Measurements from ENCODE around the gene TRAPPC5. TPM values are rescaled to one million over a fixed set of nuclear protein-coding genes. Genes with fewer than 3 reads are reported as not detected.

TRAPPC5 gene
- total RNA-seq, 1 experiment from 2014 or later = 124 TPM

DNA sequence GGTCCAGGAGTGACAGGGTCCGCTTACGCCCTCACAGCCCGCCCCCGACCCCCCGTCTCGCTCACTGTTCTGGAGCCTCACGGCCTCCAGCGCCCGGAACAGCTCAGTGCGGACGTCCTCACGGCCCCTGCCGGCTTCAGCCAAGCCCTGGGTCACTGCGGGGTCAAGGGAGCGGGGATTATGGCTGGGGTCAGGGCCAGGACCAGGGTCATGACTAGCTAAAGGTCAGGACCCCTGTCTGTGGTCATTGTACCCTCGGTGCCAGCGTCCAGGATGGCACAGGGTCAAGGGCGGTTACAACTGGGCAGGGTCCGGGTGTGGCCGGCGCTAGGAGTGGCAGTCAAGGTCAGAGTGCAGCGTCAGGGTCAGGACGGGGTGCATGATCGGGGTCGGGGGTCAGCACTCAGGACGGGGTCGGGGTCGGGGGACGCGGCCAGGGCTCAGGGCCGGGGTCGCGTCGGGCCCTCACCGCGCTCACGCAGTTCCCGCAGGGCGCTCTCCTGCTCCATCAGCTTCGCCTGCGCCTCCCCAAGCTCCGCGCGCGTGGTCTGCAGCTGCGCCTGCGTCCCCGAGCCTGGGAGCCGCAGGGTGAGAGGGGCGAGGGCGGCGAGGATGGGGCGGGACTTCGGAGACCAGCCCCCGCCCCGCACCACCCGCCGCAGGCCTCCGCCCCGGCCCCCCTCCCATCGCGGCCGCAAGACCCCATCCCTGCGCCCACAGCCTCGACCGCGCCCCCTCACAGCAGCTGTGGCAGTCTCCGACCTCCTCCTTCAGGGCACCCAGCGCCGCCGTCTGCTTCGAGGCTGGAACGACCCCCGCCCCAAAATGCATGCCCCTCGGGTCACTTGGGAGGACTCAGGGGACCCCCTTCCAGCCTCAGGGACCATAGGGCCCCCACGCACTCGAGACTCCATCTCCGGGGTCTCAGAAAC is 49.9 kb downstream of the TRAPPC5 start:
- POLR2A ChIA-PET = no interaction called here
- CTCF ChIA-PET = interaction anchor here (0.6 to 2.9 kb wide), 4 partner anchors 50 to 162 kb away, joined by 3 to 14 read pairs (median 4); partner anchors contain the start of gene TRAPPC5
- ATAC-seq (peak; percentile 35), DNase-seq (ENCODE audit: low spot score) (peak; percentile 29)
- Mint-ChIP-seq H3K36me3 (no peaks in the 10 kb centered on the region), H3K4me1 (peaks cover 13% of the 10 kb centered on the region), H3K27ac (no peak overlapping the region), H3K9me3 (no peaks in the 10 kb centered on the region), H3K4me3 (peak overlapping the region; percentile 80), H3K27me3 (ENCODE audit: low read depth) (peaks cover 84% of the 10 kb centered on the region)
- no peak for TF ChIP-seq NR3C1 (CRISPR knock-in tag; conservative IDR thresholded peaks at IDR 0.05; ENCODE audit: low read depth)
- no peak for TF ChIP-seq ZNF263 (CRISPR knock-in tag; IDR thresholded peaks at IDR 0.05; ENCODE audit: low read depth)
- TF ChIP-seq, protein P1, sequence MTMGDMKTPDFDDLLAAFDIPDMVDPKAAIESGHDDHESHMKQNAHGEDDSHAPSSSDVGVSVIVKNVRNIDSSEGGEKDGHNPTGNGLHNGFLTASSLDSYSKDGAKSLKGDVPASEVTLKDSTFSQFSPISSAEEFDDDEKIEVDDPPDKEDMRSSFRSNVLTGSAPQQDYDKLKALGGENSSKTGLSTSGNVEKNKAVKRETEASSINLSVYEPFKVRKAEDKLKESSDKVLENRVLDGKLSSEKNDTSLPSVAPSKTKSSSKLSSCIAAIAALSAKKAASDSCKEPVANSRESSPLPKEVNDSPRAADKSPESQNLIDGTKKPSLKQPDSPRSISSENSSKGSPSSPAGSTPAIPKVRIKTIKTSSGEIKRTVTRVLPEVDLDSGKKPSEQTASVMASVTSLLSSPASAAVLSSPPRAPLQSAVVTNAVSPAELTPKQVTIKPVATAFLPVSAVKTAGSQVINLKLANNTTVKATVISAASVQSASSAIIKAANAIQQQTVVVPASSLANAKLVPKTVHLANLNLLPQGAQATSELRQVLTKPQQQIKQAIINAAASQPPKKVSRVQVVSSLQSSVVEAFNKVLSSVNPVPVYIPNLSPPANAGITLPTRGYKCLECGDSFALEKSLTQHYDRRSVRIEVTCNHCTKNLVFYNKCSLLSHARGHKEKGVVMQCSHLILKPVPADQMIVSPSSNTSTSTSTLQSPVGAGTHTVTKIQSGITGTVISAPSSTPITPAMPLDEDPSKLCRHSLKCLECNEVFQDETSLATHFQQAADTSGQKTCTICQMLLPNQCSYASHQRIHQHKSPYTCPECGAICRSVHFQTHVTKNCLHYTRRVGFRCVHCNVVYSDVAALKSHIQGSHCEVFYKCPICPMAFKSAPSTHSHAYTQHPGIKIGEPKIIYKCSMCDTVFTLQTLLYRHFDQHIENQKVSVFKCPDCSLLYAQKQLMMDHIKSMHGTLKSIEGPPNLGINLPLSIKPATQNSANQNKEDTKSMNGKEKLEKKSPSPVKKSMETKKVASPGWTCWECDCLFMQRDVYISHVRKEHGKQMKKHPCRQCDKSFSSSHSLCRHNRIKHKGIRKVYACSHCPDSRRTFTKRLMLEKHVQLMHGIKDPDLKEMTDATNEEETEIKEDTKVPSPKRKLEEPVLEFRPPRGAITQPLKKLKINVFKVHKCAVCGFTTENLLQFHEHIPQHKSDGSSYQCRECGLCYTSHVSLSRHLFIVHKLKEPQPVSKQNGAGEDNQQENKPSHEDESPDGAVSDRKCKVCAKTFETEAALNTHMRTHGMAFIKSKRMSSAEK (CRISPR knock-in tag; IDR thresholded peaks at IDR 0.05; ENCODE audit: borderline replicate concordance) = no peak
- TF ChIP-seq, protein P2, sequence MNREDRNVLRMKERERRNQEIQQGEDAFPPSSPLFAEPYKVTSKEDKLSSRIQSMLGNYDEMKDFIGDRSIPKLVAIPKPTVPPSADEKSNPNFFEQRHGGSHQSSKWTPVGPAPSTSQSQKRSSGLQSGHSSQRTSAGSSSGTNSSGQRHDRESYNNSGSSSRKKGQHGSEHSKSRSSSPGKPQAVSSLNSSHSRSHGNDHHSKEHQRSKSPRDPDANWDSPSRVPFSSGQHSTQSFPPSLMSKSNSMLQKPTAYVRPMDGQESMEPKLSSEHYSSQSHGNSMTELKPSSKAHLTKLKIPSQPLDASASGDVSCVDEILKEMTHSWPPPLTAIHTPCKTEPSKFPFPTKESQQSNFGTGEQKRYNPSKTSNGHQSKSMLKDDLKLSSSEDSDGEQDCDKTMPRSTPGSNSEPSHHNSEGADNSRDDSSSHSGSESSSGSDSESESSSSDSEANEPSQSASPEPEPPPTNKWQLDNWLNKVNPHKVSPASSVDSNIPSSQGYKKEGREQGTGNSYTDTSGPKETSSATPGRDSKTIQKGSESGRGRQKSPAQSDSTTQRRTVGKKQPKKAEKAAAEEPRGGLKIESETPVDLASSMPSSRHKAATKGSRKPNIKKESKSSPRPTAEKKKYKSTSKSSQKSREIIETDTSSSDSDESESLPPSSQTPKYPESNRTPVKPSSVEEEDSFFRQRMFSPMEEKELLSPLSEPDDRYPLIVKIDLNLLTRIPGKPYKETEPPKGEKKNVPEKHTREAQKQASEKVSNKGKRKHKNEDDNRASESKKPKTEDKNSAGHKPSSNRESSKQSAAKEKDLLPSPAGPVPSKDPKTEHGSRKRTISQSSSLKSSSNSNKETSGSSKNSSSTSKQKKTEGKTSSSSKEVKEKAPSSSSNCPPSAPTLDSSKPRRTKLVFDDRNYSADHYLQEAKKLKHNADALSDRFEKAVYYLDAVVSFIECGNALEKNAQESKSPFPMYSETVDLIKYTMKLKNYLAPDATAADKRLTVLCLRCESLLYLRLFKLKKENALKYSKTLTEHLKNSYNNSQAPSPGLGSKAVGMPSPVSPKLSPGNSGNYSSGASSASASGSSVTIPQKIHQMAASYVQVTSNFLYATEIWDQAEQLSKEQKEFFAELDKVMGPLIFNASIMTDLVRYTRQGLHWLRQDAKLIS (CRISPR knock-in tag; IDR thresholded peaks at IDR 0.05; ENCODE audit: borderline replicate concordance) = no peak
- no peak for TF ChIP-seq NR1H2 (CRISPR knock-in tag; IDR thresholded peaks at IDR 0.05)
- TF ChIP-seq, protein P3, sequence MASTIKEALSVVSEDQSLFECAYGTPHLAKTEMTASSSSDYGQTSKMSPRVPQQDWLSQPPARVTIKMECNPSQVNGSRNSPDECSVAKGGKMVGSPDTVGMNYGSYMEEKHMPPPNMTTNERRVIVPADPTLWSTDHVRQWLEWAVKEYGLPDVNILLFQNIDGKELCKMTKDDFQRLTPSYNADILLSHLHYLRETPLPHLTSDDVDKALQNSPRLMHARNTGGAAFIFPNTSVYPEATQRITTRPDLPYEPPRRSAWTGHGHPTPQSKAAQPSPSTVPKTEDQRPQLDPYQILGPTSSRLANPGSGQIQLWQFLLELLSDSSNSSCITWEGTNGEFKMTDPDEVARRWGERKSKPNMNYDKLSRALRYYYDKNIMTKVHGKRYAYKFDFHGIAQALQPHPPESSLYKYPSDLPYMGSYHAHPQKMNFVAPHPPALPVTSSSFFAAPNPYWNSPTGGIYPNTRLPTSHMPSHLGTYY (CRISPR knock-in tag; IDR thresholded peaks at IDR 0.05) = no peak
- no peak for TF ChIP-seq GABPB1 (CRISPR knock-in tag; IDR thresholded peaks at IDR 0.05)

DNA sequence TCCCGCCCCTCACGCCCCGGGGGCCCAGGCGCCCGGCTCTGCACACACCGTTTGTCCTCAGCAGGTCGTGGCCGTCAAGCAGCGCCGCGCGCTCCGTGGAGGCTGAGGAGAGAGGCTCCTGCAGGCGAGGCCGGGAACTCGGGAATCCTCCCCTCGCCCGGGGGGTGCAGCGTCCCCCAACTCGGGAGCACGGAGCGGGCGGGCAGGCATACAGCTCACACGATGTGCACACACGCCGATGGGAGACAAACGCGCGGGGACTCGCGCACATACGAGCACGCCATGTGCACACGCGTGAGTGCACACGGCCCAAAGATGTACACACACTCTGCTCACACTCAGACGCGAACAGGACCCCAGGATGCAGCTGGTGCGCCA is 50.6 kb downstream of the TRAPPC5 start:
- Mint-ChIP-seq H3K27ac (no peak overlapping the region), H3K4me3 (peak overlapping the region; percentile 32; the same call in 1 of the 2 replicates), H3K9me3 (no peaks in the 10 kb centered on the region), H3K27me3 (ENCODE audit: low read depth) (peaks cover 84% of the 10 kb centered on the region), H3K36me3 (no peaks in the 10 kb centered on the region), H3K4me1 (peaks cover 13% of the 10 kb centered on the region)
- ChIA-PET POLR2A (no interaction called here), CTCF (interaction anchor here (1.8 to 2.9 kb wide), 2 partner anchors 50 to 68 kb away, joined by 6 to 14 read pairs; partner anchors contain the start of gene TRAPPC5)
- no peak for DNase-seq (ENCODE audit: low spot score)
- ATAC-seq = no peak
- TF ChIP-seq, protein P4, sequence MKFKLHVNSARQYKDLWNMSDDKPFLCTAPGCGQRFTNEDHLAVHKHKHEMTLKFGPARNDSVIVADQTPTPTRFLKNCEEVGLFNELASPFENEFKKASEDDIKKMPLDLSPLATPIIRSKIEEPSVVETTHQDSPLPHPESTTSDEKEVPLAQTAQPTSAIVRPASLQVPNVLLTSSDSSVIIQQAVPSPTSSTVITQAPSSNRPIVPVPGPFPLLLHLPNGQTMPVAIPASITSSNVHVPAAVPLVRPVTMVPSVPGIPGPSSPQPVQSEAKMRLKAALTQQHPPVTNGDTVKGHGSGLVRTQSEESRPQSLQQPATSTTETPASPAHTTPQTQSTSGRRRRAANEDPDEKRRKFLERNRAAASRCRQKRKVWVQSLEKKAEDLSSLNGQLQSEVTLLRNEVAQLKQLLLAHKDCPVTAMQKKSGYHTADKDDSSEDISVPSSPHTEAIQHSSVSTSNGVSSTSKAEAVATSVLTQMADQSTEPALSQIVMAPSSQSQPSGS (CRISPR knock-in tag; IDR thresholded peaks at IDR 0.05; ENCODE audit: borderline replicate concordance, low read depth) = no peak
- TF ChIP-seq TEAD1 (CRISPR knock-in tag; IDR thresholded peaks at IDR 0.05) = no peak
- TF ChIP-seq, protein P5, sequence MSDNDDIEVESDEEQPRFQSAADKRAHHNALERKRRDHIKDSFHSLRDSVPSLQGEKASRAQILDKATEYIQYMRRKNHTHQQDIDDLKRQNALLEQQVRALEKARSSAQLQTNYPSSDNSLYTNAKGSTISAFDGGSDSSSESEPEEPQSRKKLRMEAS (CRISPR knock-in tag; IDR thresholded peaks at IDR 0.05) = no peak
- TF ChIP-seq NFE2L1 (CRISPR knock-in tag; IDR thresholded peaks at IDR 0.05) = no peak
- TF ChIP-seq, protein P6, sequence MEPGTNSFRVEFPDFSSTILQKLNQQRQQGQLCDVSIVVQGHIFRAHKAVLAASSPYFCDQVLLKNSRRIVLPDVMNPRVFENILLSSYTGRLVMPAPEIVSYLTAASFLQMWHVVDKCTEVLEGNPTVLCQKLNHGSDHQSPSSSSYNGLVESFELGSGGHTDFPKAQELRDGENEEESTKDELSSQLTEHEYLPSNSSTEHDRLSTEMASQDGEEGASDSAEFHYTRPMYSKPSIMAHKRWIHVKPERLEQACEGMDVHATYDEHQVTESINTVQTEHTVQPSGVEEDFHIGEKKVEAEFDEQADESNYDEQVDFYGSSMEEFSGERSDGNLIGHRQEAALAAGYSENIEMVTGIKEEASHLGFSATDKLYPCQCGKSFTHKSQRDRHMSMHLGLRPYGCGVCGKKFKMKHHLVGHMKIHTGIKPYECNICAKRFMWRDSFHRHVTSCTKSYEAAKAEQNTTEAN (CRISPR knock-in tag; IDR thresholded peaks at IDR 0.05) = no peak
- TF ChIP-seq, protein P1 (CRISPR knock-in tag; IDR thresholded peaks at IDR 0.05; ENCODE audit: borderline replicate concordance) = no peak
- TF ChIP-seq JAZF1 (CRISPR knock-in tag; IDR thresholded peaks at IDR 0.05) = no peak
- TF ChIP-seq FOXJ3 (CRISPR knock-in tag; IDR thresholded peaks at IDR 0.05; ENCODE audit: borderline replicate concordance) = no peak
- TF ChIP-seq RELA (CRISPR knock-in tag; IDR thresholded peaks at IDR 0.05; ENCODE audit: borderline replicate concordance) = no peak
